Activated CD4-positive, alpha-beta T cell treated with anti-CD3 and anti-CD28 coated beads, Interleukin-2, amount 10 ng/mL, durations not matched to agents 7 days and 5 days (primary cell): ENCODE data around the gene TPD52L2. TPM values are rescaled to one million over a fixed set of nuclear protein-coding genes. Genes with fewer than 3 reads are reported as not detected.
A peak's percentile ranks its signal among the peaks of the same experiment; 100 is the strongest.

Source experiments
- CTCF ChIA-PET: fragments of 350-600 bp; sonication (Branson Sonifier 250); formaldehyde crosslinking; loops from one replicate; lab custom pipeline; 2021; ENCODE audit warnings: antibody characterized with exemption; lab: Charles Lee
- POLR2A ChIA-PET: fragments of 350-600 bp; sonication (Branson Sonifier 250); formaldehyde crosslinking; loops from one replicate; lab custom pipeline; 2021; ENCODE audit warnings: antibody characterized with exemption; lab: Charles Lee
- DNase-seq: peaks from one replicate; pipeline ENCODE4 v3.0.0-alpha.2; 2020
- H3K27ac Mint-ChIP-seq: one replicate; pipeline ENCODE4 v1.8.0; 2021; ENCODE audit warnings: mild to moderate bottlenecking, moderate library complexity, mixed read lengths
- H3K27me3 Mint-ChIP-seq: one replicate; pipeline ENCODE4 v1.8.0; 2021; ENCODE audit warnings: mixed read lengths
- H3K36me3 Mint-ChIP-seq: one replicate; pipeline ENCODE4 v1.8.0; 2021; ENCODE audit warnings: low read depth, mixed read lengths
- H3K4me1 Mint-ChIP-seq: one replicate; pipeline ENCODE4 v1.8.0; 2021; ENCODE audit warnings: mixed read lengths
- H3K4me3 Mint-ChIP-seq: one replicate; pipeline ENCODE4 v1.8.0; 2021; ENCODE audit warnings: mild to moderate bottlenecking, moderate library complexity, mixed read lengths
- H3K9me3 Mint-ChIP-seq: one replicate; pipeline ENCODE4 v1.8.0; 2021; ENCODE audit warnings: mixed read lengths
- total RNA-seq, 2 experiments: library from RNA; stranded (reverse); gene quantifications; one replicate each; pipeline ENCODE4 v1.2.3, GENCODE V29; 2021

TPD52L2 gene
- 10 to 100 TPM; 39.6 to 41.6 TPM for total RNA-seq

GRCh38 chr20:63864978-63865640 is at the start of gene TPD52L2:
TSS of gene TPD52L2 (plus strand) at chr20:63865270. CDS start at chr20:63865366, 96 bp downstream.
- H3K27ac Mint-ChIP-seq, result peak within 1 kb of the TSS; percentile 94
- peak; percentile 99 for DNase-seq
- CTCF ChIA-PET, result interaction anchor here (0.8 to 3.4 kb wide), 12 partner anchors 8 to 327 kb away, joined by 3 to 20 read pairs (median 4); partner anchors contain the start of genes ARFRP1, PRPF6, PTK6 and ZGPAT
- H3K36me3 Mint-ChIP-seq, result peaks cover 28% of the 10 kb centered on the region
- H3K4me3 Mint-ChIP-seq, result peak within 1 kb of the TSS; percentile 89
- no peaks in the 10 kb centered on the region for H3K9me3 Mint-ChIP-seq
- peaks cover 30% of the 10 kb centered on the region for H3K4me1 Mint-ChIP-seq
- H3K27me3 Mint-ChIP-seq, result no peaks in the 10 kb centered on the region
- POLR2A ChIA-PET, result interaction anchor here (0.7 to 1.2 kb wide), 2 partner anchors 27 to 250 kb away, joined by 3 to 4 read pairs; no protein-coding TSS in a partner anchor

GRCh38 chr20:63815615-63816253 is 49.3 kb upstream of the TPD52L2 start:
- no peak for DNase-seq
- Mint-ChIP-seq H3K9me3 (no peaks in the 10 kb centered on the region), H3K4me3 (no peak overlapping the region), H3K4me1 (no peaks in the 10 kb centered on the region), H3K27me3 (no peaks in the 10 kb centered on the region), H3K27ac (no peak overlapping the region), H3K36me3 (no peaks in the 10 kb centered on the region)
- CTCF ChIA-PET, result no interaction called here
- POLR2A ChIA-PET, result no interaction called here

DNA sequence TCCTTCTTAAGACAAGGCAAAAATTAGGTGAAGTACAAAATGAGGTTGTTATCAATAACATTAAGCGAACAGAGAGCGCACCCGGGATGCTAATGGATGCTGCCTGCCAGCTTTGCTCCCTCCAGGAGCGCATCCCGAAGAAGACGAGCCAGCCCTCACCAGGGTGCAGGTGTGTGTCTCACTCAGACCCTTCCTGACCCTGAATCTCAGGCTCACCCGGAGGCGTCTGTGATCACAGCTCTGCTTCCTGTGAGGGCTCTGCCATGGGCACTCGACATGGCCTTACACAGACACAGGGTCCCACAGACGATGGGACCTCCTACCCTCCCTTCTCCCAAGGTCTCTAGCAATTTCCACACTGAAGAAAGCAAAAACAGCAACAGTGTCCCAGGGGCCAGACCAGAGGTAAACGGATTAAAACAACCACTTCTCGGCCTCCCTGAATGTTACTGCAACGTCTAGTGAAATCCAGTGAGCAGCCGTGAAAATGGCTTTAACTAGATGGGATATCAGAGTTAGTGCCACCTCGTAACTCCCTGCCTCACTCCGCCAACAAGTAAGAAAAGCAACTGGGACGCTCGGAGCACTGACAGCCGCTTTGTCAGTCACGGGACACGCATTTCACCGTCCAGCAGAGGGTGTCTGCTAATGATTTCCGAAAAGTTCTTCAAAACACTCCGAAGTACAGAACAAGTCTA is 45.7 kb upstream of the TPD52L2 start:
- POLR2A ChIA-PET, result no interaction called here
- Mint-ChIP-seq H3K9me3 (no peaks in the 10 kb centered on the region), H3K4me3 (no peak overlapping the region), H3K27ac (no peak overlapping the region), H3K36me3 (no peaks in the 10 kb centered on the region), H3K4me1 (no peaks in the 10 kb centered on the region), H3K27me3 (peaks cover 3% of the 10 kb centered on the region)
- CTCF ChIA-PET, result interaction anchor here (0.8 to 1.0 kb wide), 3 partner anchors 9 to 34 kb away, joined by 3 to 4 read pairs (median 4); no protein-coding TSS in a partner anchor
- DNase-seq, result no peak

- ChIA-PET CTCF (interaction anchor here (1.1 kb wide), 1 partner anchor 284 kb away, joined by 3 read pairs; the partner anchor contains the start of gene PTK6), POLR2A (no interaction called here)
- no peaks in the 10 kb centered on the region for H3K9me3 Mint-ChIP-seq
- DNase-seq, result no peak
- no peaks in the 10 kb centered on the region for H3K36me3 Mint-ChIP-seq
- H3K27ac Mint-ChIP-seq, result no peak overlapping the region
- peaks cover 9% of the 10 kb centered on the region for H3K27me3 Mint-ChIP-seq
- no peak overlapping the region for H3K4me3 Mint-ChIP-seq
- H3K4me1 Mint-ChIP-seq, result no peaks in the 10 kb centered on the region
Observed at GRCh38 chr20:63821811-63822210, 43.3 kb upstream of the TPD52L2 start.

- POLR2A ChIA-PET, result no interaction called here
- Mint-ChIP-seq H3K4me3 (no peak overlapping the region), H3K27ac (no peak overlapping the region), H3K9me3 (no peaks in the 10 kb centered on the region), H3K27me3 (peaks cover 9% of the 10 kb centered on the region), H3K36me3 (no peaks in the 10 kb centered on the region), H3K4me1 (no peaks in the 10 kb centered on the region)
- CTCF ChIA-PET, result no interaction called here
- DNase-seq, result no peak
Observed at GRCh38 chr20:63822276-63822696, 42.8 kb upstream of the TPD52L2 start.

GRCh38 chr20:63823691-63824311 is 41.3 kb upstream of the TPD52L2 start:
- no peaks in the 10 kb centered on the region for H3K4me1 Mint-ChIP-seq
- no peak overlapping the region for H3K4me3 Mint-ChIP-seq
- DNase-seq, result no peak
- no peaks in the 10 kb centered on the region for H3K9me3 Mint-ChIP-seq
- CTCF ChIA-PET, result interaction anchor here (1.0 kb wide), 1 partner anchor 155 kb away, joined by 3 read pairs; the partner anchor contains the start of gene SAMD10
- no peaks in the 10 kb centered on the region for H3K36me3 Mint-ChIP-seq
- H3K27ac Mint-ChIP-seq, result no peak overlapping the region
- H3K27me3 Mint-ChIP-seq, result peaks cover 19% of the 10 kb centered on the region
- POLR2A ChIA-PET, result no interaction called here

- DNase-seq, result no peak
- CTCF ChIA-PET, result no interaction called here
Observed at GRCh38 chr20:63825331-63826118, 39.5 kb upstream of the TPD52L2 start.

DNA sequence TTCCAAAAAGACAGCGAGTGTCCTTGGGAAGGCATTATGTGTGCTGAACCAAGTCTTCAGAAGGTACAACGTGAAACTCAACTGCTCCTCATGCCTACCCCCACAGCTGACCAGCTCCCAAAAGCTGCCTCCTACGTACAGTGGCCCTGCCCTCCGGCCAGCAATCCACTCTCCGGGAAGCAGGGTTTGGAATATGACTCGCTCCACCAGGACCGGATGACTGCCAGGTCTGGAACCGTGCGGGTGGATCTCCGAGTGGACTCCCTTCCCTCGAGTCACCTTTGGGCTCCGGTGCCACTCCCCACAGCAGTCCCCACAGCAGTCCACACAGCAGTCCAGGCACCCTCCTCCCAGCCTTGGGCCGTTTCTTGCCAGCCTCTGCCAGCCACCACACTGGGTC is 38.3 kb upstream of the TPD52L2 start:
- ChIA-PET POLR2A (no interaction called here), CTCF (no interaction called here)
- H3K27ac Mint-ChIP-seq, result no peak overlapping the region
- H3K36me3 Mint-ChIP-seq, result no peaks in the 10 kb centered on the region
- DNase-seq, result no peak
- H3K4me1 Mint-ChIP-seq, result peaks cover 8% of the 10 kb centered on the region
- no peaks in the 10 kb centered on the region for H3K9me3 Mint-ChIP-seq
- H3K4me3 Mint-ChIP-seq, result no peak overlapping the region
- H3K27me3 Mint-ChIP-seq, result peaks cover 32% of the 10 kb centered on the region

More at GRCh38 chr20:63825331-63826118, 39.5 kb upstream of the TPD52L2 start:
- Mint-ChIP-seq H3K4me1 (peaks cover 8% of the 10 kb centered on the region), H3K27ac (no peak overlapping the region), H3K4me3 (no peak overlapping the region), H3K36me3 (no peaks in the 10 kb centered on the region), H3K27me3 (peaks cover 32% of the 10 kb centered on the region), H3K9me3 (no peaks in the 10 kb centered on the region)
- POLR2A ChIA-PET, result no interaction called here

- no peaks in the 10 kb centered on the region for H3K9me3 Mint-ChIP-seq
- H3K36me3 Mint-ChIP-seq, result no peaks in the 10 kb centered on the region
- H3K27me3 Mint-ChIP-seq, result peaks cover 41% of the 10 kb centered on the region
- H3K4me3 Mint-ChIP-seq, result no peak overlapping the region
- ChIA-PET CTCF (interaction anchor here (0.6 kb wide), 1 partner anchor 387 kb away, joined by 3 read pairs; no protein-coding TSS in a partner anchor), POLR2A (interaction anchor here (0.5 kb wide), 1 partner anchor 307 kb away, joined by 3 read pairs; no protein-coding TSS in a partner anchor)
- no peak overlapping the region for H3K27ac Mint-ChIP-seq
- H3K4me1 Mint-ChIP-seq, result peaks cover 8% of the 10 kb centered on the region
- no peak for DNase-seq
Observed at GRCh38 chr20:63828124-63828523, 36.9 kb upstream of the TPD52L2 start.

DNA sequence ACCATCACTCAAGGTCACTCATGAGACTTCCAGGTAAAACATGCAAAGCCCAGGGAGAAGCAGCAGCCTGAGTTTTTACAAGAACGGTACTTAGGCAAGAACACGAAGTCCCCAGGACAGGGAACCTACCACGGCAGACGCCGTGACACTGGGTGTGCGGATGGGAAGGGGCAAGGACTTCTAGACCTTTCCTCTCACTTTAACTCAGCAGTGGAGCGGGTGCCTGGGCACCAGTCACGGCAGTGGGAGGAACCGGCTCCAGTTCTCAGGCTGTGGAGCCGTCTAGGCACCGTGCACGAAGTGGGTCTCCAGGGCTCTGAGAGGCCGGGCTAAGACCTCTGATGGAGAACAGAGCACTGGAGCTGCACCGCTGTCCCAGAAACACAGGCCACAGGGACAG is 36.5 kb upstream of the TPD52L2 start:
- DNase-seq, result no peak
- ChIA-PET POLR2A (interaction anchor here (0.5 kb wide), 1 partner anchor 308 kb away, joined by 3 read pairs; no protein-coding TSS in a partner anchor), CTCF (no interaction called here)
- H3K9me3 Mint-ChIP-seq, result no peaks in the 10 kb centered on the region
- no peak overlapping the region for H3K27ac Mint-ChIP-seq
- H3K36me3 Mint-ChIP-seq, result no peaks in the 10 kb centered on the region
- peaks cover 45% of the 10 kb centered on the region for H3K27me3 Mint-ChIP-seq
- H3K4me1 Mint-ChIP-seq, result peaks cover 8% of the 10 kb centered on the region
- H3K4me3 Mint-ChIP-seq, result no peak overlapping the region

- H3K9me3 Mint-ChIP-seq, result no peaks in the 10 kb centered on the region
- H3K36me3 Mint-ChIP-seq, result no peaks in the 10 kb centered on the region
- peaks cover 49% of the 10 kb centered on the region for H3K27me3 Mint-ChIP-seq
- peaks cover 8% of the 10 kb centered on the region for H3K4me1 Mint-ChIP-seq
- peak overlapping the region; percentile 4 for H3K4me3 Mint-ChIP-seq
- no peak overlapping the region for H3K27ac Mint-ChIP-seq
- CTCF ChIA-PET, result no interaction called here
- POLR2A ChIA-PET, result no interaction called here
- no peak for DNase-seq
Observed at GRCh38 chr20:63828951-63829350, 36.1 kb upstream of the TPD52L2 start.

GRCh38 chr20:63829603-63829944 is 35.5 kb upstream of the TPD52L2 start:
- peaks cover 46% of the 10 kb centered on the region for H3K27me3 Mint-ChIP-seq
- POLR2A ChIA-PET, result no interaction called here
- DNase-seq, result no peak
- H3K27ac Mint-ChIP-seq, result no peak overlapping the region
- H3K36me3 Mint-ChIP-seq, result no peaks in the 10 kb centered on the region
- H3K4me1 Mint-ChIP-seq, result peaks cover 8% of the 10 kb centered on the region
- CTCF ChIA-PET, result no interaction called here
- no peaks in the 10 kb centered on the region for H3K9me3 Mint-ChIP-seq
- peak overlapping the region; percentile 77 for H3K4me3 Mint-ChIP-seq
